GM18517 (cell line): ENCODE results near the gene FOXS1.
A peak's percentile ranks its signal among the peaks of the same experiment; 100 is the strongest.

Experiments used
- ATAC-seq: cut with Tn5 transposase; IDR thresholded peaks from one replicate; pipeline ENCODE4 v1.9.1; 2021; ENCODE audit warnings: mild to moderate bottlenecking, moderate library complexity; ENCODE audit not compliant: unreplicated experiment

FOXS1 gene

DNA sequence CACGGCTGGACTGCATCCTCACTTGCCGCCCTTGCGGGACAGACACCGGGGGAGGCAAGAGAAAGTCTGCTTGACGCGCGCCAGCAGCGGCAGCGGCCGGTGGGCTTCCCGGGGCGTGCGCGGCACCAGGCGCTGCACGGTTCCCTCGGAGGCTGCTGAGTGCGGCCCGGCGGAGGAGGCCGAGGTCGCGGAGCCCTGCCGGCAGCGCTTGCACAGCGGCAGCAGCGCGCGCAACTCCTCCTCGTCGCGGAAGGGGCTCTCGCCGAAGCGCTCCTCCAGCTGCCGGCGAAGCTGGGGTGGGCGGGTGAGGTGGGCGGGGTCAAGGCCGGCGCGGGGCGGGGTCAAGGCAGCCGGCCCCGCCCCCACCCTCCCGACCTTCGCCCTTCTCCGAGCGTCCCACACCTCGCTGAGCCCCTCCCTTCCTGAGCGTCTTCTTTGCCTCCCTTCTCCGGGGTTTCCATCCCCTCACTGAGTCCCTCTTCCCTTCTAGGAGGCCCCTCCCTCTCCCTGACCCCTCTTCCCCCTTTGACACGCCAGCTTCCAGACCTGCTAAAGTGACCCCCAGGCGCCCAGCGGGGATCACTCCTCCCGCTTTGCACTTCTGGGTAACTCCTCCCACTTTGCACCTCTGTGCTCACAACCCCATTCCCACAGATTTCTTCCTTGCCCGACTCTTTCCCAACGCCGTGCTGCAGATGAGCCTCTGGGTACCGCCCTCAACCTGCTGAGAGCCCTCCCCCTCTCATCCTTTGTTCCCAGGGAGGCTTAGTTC, 16.2 kb upstream of the FOXS1 start:
- peak; percentile 58 for ATAC-seq

DNA sequence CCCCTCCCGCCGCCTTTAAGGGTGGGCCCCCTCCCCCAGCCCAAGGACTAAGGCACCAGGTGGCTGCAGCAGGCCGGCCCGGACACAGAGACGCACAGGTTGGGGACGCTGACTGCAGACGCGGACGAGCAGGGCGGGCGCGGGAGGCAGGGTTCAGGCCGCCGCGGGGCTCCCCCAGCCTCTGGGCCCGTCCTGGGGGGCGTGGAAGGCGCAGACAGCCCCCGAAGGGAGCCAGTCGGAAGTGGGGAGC, 15.7 kb upstream of the FOXS1 start:
- ATAC-seq: peak; percentile 14

DNA sequence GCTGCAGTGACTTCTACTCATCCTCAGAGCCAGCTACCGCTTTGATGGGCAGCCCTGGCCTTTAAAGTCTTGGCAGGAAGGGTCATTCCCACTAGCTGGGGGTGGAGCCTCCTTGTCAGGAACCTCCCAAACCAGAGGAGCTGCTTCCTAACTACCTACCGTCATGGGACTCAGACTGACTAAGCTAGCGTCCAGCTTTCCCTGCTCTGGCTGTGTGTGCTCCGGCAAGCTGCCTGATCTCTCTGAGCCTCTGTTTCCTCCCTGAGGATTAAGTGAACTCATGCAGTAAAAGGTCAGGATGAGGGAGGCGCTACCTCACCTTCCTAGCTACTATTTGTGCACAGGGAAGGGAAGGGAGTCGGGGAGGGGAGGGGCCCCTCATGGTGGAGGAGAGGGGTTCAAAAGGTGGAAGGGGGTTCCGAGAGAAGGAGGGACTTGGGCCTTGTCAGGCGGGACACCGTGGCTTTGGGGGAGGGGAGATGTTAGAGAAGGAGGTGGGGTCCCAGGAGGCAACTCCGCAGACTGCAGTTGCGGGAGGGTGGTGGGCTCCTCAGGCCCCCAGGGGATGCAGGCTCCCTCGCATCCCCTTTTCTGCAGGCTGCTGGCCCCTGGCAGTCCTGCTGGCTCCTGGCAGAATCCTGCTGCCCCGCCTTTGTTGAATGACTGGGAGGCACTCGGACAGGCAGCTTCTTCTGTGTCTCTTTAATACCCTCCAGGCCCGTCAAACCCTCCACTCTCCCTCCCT, 15.2 kb upstream of the FOXS1 start:
- no peak for ATAC-seq

DNA sequence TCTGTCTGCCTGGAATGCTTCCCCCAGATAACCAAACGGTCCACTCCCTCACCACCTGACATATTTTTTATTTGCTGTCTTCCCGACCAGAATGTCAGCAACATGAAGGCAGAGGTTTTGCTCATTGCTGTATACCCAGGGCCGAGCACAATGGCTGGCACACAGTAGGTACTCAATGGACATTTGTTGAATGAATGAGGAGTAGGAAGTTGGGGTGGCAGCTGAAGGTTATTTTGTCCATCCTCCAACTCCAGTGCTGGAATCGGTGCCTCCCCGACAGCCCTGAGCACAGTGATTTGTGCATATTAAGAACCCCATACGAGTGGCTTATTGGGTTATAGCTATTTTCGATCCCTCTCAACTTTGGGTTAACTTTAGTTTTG, 14.6 kb upstream of the FOXS1 start:
- ATAC-seq: no peak

DNA sequence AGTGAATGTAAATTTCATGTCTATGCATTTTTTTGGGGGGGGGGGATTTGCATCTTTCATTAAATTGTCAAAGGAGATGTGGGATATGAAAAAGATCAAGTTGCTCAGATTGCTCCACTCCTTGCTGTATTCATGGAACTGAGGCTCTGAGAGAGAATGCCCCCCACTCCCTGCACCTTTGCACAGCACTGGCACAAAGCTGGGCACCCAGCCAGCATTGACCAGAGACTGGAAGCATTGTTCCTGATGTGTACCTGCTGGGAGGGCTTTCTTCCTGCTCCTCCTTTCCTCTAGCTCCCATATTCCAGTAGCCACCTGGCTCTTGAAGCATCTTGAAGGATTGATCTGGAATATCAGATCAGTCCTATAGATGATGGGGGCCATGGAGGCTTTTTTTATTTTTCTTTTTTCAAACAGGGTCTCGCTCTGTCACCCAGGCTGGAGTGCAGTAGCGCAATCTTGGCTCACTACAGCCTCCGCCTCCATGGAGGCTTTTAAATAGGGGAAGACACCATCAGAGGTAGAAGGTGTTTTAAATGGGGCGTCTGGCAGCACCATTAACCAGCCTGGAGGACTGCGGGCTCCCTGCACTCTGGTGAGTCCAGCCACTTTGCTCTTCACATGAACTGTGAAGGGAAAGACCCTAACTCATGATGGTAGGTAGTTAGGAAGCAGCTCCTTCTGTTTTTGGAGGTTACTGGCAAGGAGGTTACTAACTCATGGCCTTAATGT, 14.0 kb upstream of the FOXS1 start:
- no peak for ATAC-seq

DNA sequence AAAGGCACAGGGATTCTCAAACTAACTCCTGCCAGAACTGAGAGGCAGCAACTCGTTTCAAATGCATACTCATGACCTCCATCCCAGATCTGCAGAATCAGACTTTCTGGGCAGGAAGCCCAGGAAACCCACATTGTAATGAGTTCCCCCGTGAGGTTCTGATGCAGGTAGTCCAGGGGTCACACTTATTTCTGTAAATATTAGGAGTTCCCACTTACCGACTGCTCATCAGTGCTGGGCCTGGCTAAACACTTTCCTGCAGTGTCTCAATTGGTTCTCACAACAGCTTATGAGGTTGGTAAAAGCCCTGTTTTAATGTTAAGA, 13.3 kb upstream of the FOXS1 start:
- ATAC-seq: no peak

DNA sequence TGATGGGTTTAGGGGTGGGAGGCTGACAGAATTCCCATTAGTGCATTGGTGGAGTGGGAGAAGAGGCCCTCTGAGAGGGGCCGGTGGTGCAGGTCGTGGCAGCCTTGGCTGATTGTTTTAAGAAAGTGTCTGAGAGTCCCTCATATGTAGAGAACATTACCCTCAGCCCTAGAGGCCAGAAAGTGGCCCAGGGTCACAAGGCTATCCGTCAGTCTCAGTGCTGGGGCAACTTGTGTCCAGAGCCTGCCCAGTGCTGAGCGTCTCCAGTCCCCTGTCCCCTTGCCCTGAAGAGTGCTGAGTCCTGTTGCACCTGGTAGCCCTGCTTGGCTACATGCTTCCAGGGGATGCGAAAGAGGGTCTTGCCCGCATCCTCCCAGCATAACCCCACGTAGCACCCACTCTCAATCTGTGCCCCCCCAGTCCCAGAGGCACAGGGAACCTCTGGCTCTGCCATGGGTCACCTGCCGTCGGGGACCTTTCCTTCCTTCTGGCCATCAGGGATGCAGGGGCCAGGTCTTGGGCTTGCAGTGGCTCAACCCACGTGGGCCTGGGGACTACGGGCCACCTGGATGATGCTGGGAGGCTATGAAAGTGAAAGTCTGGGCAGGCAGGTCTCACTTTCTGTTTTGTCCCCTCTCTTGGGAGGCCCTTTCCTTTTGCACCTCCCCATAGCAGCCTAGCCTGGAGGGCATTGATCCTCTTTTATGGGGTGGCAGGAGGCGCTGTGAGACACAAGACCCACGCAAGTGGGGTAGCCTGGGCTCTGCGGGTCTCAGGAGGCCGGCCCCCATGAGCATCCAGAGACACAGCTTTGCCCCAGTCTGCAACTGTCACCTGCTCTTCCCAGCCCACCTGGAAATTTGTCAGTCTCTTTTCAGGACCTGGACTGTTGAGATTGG, 12.7 kb upstream of the FOXS1 start:
- peak; percentile 49 for ATAC-seq

DNA sequence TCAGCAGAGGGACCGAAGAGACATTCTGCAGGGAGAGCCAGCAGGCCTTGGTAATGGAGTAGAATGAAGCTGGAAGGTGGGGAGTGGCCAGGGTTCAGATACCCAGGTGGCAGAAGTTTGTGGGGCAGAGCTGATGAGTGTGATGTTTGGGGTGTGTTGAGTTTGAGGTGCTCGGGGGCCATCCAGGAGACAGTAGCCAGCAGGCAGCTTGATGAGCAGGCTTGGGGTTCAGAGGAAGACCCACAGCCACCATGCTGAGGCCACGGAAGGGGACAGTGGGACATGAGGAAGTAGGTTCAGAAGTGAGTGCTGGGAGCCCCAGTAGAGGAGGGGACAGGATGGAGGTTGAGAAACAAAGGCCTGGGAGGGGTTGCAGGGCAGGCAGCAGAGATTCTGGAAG, 11.1 kb upstream of the FOXS1 start:
- no peak for ATAC-seq

DNA sequence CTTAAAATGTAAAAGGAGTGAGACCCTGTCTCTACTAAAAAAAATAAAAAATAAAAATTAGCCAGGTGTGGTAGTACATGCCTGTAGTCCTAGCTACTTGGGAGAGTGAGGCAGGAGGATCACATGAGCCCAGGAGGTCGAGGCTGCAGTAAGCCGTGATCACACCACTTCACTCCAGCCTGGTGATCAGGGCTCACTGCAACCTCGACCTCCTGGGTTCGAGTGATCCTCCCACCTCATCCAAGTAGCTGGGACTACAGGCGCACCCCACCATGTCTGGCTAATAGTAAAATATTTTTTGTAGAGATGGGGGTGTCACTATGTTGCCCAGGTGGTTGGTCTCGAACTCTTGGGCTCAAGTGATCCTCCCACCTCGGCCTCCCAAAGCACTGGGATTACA, 8.1 kb upstream of the FOXS1 start:
- no peak for ATAC-seq

DNA sequence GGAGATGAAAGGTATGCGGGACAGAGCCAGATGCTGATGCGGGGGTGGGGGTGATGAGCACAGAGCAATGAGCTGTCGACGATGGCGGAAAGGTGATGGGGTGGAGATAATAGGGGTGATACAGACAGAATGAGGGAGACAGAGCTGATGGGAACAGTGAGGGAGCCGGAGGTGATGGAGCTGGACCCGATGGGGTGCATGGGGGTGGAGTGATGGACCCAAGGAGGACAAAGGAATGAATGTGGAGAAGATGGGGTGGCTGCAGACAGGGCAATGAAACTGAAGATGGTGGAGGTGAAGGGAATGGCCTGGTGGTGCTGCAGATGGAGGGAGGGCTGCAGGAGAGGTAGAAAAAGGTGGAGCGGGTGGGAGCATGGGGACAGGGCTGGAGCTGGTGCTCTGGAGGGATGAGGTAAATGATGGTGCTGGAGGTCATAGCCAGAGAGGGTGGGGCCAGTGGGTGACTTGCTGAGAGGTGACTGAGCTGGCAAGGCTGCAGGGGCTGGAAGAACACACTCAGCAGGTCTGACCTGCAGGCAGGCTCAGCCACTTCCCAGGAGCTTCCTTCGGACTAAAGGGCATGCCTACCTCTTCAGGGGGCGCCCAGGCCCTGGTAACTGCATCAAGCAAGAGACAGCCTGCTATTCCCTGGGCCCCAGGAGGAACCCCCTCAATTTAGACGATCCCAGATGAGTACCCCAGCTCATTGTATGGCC, 6.0 kb upstream of the FOXS1 start:
- no peak for ATAC-seq

DNA sequence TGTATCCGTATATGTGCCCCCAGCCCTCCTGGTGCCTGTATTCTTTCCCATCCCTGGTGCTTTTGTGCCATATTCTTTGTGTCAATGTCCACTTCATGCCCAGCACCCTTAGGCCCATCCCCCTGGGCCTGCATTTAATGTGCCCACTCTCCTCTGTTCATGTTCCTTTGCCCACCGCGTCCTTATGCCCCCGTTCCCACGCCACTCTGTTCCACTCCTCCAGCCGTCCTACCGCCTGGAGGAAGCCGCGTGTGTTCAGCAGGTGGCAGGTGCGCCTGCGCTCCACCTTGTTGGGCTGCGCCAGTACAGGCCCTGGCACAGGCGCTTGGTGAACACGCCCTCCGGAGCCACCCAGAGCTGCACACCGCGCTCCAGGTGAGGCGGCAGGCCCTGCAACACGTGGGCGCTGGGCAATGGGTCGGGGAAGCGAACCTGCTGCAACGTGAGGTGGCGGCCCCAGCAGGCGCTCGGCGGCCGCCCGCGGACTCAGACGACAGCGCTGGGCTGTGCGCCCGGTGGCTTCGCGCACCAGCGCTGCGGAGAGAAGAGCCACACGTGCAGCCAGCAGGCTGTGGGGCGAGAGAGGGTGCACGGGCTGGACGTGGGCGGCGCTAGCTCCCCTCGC, 4.0 kb upstream of the FOXS1 start:
- no peak for ATAC-seq

DNA sequence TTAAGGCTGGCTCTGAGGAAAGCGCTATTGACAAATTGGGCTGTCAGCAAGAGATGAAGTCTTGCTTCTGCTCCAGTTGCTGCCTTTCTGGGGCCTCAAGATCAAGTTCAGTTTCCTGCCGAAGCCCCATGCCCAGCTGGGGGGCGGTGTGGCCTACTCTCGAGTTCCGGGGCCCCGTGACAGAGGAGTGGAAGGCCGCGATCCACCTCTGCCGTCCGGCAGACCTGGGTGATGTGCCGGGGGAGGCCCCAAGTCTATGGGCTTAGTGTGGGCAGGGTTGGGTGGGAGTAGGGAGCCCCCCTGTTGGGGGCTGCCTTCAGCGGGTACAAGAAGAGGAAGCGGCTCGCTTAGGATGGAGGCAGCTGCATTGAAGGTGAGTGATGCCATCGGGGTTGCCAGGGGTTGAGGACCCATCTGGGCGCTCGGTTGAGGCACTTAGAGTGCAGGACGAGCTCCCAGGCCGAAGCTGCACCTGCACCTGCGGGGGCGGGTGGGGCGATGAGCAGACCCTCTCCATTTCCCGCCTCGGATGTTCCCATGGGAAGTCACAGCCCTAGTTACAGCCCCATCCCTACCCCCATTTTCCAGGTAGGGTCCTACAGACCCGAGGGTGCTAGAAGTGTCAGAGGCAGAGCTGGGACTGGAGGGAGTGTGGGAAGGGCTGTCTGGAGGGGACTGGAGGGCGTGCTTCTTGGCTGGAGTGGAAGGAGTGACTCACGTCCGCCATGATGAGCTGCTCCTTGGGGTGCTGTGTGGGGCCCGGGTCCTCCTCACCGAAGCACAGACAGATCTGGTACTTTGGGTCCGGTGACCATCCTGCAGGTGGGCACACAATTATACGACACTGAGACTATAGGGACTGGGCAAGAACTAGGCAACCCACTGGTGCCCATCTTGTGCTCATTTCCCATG, 2.9 kb upstream of the FOXS1 start:
- no peak for ATAC-seq

DNA sequence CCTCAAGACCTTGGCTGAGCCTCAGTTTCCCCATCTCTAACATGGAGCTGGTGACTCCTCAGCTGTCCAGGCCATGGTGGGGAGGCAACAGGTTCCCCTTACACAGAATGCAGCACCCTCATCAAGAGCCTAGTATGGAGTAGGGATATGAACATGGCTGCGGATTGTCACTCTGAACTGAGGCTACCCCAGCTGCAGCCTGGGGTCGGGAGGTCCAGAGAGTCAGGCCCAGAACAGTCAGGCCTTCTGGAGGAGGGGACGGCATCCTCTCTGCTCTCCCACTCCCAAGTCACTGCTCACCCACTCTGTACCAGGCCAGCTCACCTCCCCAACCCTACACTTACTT, 1.4 kb upstream of the FOXS1 start:
- no peak for ATAC-seq

DNA sequence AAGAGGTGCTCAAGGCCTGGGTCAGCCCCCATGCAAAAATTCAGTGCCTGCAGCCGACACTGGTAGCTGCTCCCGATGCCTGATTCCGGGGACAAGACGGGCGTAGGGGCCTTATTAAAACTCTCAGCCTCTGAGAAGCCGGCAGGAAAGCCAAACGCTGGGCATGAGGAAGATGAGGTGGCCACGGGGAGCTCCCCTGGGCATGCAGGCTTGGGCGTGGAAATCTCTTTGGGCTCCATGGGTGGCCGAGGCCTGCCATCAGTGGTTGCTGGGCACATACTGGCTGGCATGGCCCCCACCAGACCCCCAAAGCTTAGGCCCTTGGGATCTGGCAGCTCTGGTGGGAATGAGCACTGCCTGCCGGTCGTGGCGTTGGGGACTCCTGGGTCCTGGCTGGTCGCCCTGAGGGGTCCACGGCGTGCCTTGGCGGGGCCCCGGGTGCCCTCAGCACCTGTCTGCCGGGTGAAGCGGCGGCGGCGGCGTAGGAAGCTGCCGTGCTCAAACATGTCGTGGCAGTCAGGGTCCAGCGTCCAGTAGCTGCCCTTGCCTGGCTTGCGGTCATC, 586 bp downstream of the FOXS1 start:
- no peak for ATAC-seq

DNA sequence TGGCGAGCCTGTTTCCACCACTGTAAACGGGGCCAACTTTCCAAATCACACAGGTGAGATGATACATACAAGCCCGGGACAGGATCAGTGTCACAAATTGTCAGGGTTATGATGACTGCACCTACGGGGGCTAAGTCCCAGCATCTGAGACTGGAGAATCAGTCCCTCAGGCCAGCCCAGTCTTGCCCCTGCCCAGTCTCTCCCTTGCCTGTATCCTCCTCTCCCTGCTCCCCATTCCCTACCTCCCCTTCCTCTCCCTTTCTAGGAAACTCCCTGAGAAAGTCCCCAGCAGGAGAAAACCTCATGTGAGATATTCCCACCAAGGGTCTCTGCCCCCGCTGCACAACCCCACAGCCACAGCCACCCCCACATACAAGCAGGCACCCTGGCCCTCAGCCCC, 1.5 kb downstream of the FOXS1 start:
- ATAC-seq: no peak

DNA sequence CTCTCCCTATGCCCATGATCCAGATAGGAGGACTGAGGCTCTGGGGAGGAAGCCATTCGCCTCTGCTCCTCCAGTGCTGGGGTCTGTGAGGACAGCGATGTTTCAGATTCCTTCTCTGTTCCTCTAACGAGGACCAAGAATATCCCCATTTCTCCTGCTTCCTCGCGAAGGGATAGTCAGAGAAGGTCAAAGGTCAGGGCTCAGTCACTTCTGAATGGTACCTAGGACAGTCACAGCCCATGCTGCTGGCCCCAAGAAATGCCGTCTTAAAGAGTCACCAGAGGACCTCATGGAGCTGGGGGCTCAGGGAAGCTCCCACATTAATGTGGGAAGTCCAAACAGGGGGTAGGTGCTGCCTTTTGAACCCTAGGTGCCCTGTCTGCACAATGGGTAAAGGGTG, 2.1 kb downstream of the FOXS1 start:
- ATAC-seq: no peak

DNA sequence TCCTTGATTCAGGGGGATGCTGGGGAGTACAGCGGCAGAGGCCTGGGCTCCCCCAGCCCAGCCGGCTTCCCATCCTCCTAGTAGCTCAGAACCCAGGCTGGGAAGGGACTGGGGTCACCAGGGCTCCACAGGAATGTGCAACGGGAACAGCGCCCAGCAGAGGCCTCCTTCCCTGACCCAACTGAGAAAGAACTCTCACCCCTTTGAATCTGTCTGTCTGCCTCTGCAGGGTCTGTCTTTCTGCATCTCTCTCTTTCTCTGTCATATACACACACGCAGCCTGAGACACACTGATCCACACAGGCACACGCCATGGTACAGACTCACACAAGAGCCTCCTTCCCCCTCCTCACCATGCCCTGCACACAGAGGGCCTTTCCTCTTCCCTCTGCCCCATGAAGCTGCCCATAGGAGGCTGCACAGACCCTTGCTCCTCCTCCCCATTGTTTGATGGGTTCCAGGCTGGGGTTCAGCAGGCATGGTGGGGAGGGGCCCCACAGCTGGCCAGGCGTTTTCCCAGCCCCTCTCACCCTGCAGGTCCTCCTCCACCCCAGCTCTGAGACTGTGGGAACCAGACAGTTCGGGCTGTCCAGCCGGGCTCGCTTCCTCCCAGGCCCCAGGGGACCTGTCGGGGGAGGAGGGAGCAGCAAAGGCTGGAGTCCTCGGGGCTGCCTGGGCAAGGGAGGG, 2.8 kb downstream of the FOXS1 start:
- no peak for ATAC-seq

DNA sequence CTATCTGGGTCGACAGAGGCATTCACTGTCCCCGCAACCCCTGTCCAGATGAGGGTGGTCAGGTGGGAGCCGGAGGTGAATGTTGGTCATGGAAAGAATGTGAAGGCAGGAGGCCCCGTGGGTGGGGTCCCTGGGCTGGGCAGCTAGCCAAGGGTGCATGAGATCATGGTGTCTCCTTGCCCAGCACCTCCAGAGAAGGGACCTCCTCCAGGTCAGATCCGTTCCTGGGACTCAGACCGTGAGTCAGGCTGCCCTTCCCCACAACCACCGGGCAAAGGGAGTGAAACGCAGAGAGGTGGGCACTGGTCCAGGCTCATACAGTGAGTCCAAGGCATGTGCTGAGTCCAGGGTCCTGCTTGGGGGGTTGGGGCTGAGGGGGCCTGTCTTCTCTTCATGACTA, 3.5 kb downstream of the FOXS1 start:
- ATAC-seq: no peak
